GM12801 (cell line): ENCODE results near the gene ZNF407.

Source experiments
- TF ChIP-seq, protein P1 (sequence below): IDR thresholded peaks from one replicate; pipeline ENCODE4 v1.5.1; 2011; ENCODE audit warnings: control low read depth; ENCODE audit not compliant: insufficient read length; ENCODE audit errors: extremely low read depth

ZNF407 gene

DNA sequence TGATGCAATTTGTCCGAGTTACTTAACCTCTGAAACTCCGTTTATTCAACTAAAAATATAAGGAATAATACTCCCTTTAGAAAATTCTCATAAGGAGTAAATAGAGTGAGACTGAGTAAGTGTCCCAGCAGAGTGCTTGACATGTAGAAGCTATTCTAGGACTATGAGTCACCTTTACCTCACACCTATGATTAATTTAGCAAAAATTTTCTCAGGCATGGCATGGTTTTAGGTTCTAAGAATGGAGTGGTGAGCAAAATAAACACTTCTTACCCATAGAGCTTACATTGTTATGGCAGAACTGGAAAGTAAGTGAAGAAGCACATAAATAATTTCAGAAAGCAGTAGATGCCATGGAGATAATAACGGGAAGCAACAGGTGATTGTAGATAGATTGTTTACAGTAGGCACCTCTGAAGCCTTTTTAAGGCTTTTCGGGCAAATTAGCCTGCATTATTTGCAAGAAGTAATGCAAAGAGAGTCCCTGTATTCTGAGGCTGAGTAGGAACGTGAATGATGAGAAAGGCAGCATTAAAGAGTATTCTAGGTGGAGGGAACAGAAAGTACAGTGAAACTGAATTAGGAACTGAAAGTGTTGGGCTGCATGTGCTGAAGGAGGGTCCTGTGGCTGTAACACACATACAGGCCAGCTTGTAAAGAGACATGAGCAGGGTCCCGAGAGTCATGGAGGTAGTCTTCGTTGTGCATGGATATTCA lies 209.2 kb downstream of the ZNF407 start:
- TF ChIP-seq, protein P1, sequence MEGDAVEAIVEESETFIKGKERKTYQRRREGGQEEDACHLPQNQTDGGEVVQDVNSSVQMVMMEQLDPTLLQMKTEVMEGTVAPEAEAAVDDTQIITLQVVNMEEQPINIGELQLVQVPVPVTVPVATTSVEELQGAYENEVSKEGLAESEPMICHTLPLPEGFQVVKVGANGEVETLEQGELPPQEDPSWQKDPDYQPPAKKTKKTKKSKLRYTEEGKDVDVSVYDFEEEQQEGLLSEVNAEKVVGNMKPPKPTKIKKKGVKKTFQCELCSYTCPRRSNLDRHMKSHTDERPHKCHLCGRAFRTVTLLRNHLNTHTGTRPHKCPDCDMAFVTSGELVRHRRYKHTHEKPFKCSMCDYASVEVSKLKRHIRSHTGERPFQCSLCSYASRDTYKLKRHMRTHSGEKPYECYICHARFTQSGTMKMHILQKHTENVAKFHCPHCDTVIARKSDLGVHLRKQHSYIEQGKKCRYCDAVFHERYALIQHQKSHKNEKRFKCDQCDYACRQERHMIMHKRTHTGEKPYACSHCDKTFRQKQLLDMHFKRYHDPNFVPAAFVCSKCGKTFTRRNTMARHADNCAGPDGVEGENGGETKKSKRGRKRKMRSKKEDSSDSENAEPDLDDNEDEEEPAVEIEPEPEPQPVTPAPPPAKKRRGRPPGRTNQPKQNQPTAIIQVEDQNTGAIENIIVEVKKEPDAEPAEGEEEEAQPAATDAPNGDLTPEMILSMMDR, result no peak

DNA sequence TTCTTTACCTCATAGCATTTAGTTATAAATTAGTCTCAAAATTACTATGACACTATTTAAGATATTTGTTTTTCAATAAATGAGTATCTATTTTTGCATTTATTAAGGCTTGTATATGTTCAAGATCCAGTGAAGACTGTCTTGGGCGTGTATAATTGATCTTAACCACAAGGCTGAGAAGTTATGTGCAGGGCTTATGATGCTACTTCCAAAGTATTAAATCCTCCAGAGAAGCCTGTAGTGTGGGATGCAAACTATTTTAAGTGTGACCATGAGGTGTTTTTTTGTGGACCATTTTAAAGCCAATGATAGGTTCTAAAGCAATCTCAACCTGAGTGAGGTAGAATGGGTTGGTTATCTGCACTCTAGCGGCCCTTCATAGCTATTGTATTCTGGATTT lies 219.9 kb downstream of the ZNF407 start:
- TF ChIP-seq, protein P1, result no peak

DNA sequence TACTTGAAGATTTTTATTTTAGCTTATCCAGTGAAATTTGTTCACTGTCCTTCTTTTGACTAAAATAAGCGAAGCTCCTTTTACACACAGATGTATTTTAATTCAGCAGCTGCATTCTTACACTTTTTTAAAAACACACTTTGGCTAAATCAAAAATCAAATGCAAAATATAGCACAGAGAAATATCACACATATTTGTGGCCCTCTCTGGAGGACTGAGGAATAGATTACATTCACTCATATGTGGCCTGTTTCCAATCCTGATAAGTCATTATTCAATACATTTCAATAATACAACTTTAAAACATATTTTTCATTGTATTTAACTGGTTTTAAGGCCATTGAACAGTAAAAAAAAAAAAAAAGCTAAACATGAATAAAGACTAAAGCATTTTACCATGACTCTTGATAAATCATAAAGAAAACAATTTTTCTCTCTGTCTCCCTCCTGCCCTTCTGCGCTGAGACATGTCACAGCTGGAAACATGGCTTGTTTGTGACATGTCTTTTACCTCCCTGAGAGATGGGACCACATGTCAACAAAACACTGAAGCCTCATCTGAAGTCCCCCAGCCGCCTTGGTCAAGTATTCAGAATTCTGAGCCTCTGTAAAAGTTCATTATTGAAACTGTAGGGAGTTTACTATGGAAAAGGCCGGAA lies 221.0 kb downstream of the ZNF407 start:
- TF ChIP-seq, protein P1, result no peak

DNA sequence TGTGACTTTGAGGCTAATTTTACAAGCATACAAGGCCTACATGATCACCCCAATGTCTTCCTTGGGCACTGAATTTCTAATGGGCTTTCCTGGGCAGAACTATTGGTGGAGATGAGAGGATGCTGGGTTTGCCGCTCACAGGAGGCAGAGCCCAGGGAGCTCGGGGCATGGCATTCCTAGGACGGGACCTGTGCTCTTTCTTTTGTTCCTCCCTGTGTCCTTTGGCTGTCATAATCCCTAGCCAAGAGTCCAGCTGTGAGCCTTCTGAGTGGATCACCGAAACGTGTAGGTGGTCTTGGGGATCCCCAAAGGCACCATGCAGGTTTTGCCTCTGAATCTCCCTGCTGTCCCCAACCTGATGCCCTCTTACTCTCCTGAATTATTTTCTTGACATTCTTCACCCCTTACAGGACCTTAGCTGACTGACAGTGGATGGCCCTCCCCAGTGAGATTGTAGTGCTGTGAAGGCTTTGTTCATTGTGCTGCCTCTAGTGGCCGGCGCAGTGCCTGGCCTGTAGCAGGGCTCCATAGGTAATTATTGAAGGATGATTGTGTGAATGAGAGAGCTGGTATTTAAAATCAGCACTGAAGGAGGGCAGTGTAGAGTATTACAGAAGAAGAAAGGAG lies 221.9 kb downstream of the ZNF407 start:
- TF ChIP-seq, protein P1, result no peak

DNA sequence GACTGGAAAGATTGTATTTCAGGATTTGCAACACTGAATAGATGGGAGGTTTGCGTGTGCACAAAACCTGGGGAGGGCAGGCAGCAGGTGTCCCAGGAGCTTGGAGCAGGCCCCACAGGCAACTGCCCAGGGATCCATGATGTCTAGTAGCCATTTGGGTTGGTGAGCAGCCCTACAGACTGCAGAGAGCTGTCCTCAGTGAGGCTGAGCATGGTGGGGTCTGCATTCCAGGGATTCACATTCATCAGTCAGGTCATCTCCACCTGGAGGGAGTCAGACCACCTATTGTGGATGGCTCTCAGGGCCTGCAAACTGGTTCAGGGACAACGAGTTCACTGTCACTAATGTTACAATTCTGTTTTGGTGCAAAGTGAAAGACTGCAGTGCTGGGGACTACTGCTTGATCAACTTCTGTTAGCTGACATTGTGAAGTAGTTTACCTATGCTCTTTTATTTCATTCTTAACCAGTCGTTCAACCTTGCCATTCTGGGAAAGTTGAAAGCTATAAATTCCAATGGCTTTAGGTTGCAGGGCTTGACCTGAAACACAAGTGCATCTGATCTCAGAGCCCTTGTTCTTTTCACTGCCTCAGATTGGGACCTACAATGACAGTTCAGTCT lies 222.6 kb downstream of the ZNF407 start:
- TF ChIP-seq, protein P1, result no peak

DNA sequence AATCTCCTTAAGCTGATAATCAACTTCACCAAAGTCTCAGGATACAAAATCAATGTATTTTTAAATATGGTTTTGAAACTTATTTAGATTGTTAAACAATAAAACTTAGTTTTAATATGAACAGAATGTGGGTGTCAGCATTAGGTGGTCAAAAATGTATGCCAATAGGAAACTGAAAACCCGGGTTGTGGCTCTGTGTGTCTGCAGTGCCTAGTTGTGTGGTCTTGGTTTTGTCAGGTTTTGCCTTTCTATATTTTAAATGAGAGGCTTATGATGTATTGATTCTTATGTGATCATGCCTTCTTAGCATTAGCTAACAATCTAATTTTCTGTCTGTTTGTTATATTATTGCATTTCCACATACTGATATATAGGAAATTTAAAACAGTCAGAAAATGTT lies 227.8 kb downstream of the ZNF407 start:
- TF ChIP-seq, protein P1, result no peak

DNA sequence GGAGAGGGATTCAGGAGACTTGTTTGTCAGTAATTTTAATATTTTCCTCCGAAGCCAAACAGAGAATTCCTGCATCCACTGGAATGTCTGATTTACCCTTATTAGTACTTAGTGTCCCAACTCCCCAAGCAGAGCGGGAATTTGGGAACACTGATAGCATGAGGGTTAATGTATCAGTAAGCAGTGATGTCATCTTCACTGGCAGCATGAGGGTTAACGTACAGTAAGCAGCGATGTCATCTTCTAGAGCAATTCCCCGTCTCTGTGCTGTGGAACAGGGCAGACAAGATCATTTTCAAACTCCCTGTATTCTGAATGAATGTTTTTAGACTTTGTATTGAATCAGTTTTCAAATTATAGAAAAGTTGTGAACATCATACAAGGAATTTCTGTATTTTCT lies 228.9 kb downstream of the ZNF407 start:
- TF ChIP-seq, protein P1, result no peak
